RWPE1 (cell line): ENCODE measurements around the gene MOV10.

Experiments used
- CTCF ChIA-PET: fragments of 350-600 bp; sonication (Branson Sonifier 250); formaldehyde crosslinking; extraction: SDS; loops from one replicate; lab custom pipeline; 2021; lab: Yijun Ruan, JAX
- POLR2A ChIA-PET: fragments of 400-600 bp; formaldehyde crosslinking; extraction: SDS; loops from one replicate; lab custom pipeline; 2020; ENCODE audit warnings: antibody characterized with exemption; ENCODE audit not compliant: low non-redundant PET; lab: Yijun Ruan, JAX
- DNase-seq: peaks from one replicate; pipeline ENCODE4 v3.0.0; 2012; ENCODE audit warnings: low spot score
- H3K27ac ChIP-seq: fragments of 450-650 bp; 2 replicates; pipeline ENCODE4 v1.5.1; 2017
- CTCF ChIP-seq: fragments of 450-650 bp; conservative IDR thresholded peaks from 2 replicates; pipeline ENCODE4 v1.5.1; 2017; ENCODE audit warnings: low read depth, mild to moderate bottlenecking

The MOV10 gene

GRCh38 chr1:112672842-112673241, 1.6 kb upstream of the MOV10 start:
- no peak for TF ChIP-seq CTCF
- no peak overlapping the region for H3K27ac ChIP-seq
- POLR2A ChIA-PET: no interaction called here
- no peak for DNase-seq
- CTCF ChIA-PET: interaction anchor here (0.5 to 1.8 kb wide), 4 partner anchors 12 to 199 kb away, joined by 3 to 6 read pairs (median 4); no protein-coding TSS in a partner anchor

- DNase-seq: peak; percentile 20
- ChIA-PET CTCF (interaction anchor here (0.5 to 1.8 kb wide), 6 partner anchors 13 to 200 kb away, joined by 3 to 6 read pairs (median 4); no protein-coding TSS in a partner anchor), POLR2A (interaction anchor here (1.5 kb wide), 1 partner anchor 31 kb away, joined by 9 read pairs; no protein-coding TSS in a partner anchor)
- H3K27ac ChIP-seq: peak overlapping the region; percentile 88
- peak; percentile 67 for TF ChIP-seq CTCF
These were observed 643 bp upstream of the MOV10 start for GRCh38 chr1:112673592-112674439.

GRCh38 chr1:112674986-112675727, 698 bp downstream of the MOV10 start:
- ChIA-PET POLR2A (interaction anchor here (0.6 to 1.5 kb wide), 7 partner anchors 23 to 173 kb away, joined by 3 to 9 read pairs (median 4); partner anchors contain the start of gene RHOC), CTCF (interaction anchor here (0.7 to 1.0 kb wide), 3 partner anchors 33 to 173 kb away, joined by 3 to 5 read pairs (median 5); no protein-coding TSS in a partner anchor)
- TF ChIP-seq CTCF: peak; percentile 33
- H3K27ac ChIP-seq: peak overlapping the region; percentile 88
- peak; percentile 30 for DNase-seq

- TF ChIP-seq CTCF: no peak
- DNase-seq: no peak
- peak overlapping the region; percentile 88 for H3K27ac ChIP-seq
- ChIA-PET POLR2A (interaction anchor here (0.6 to 1.5 kb wide), 4 partner anchors 25 to 48 kb away, joined by 3 to 9 read pairs (median 4); partner anchors contain the start of gene RHOC), CTCF (no interaction called here)
These were observed 1.4 kb downstream of the MOV10 start for GRCh38 chr1:112675728-112676381.

GRCh38 chr1:112676543-112676942, 2.1 kb downstream of the MOV10 start:
- DNase-seq: no peak
- POLR2A ChIA-PET: no interaction called here
- CTCF ChIA-PET: no interaction called here
- no peak overlapping the region for H3K27ac ChIP-seq
- TF ChIP-seq CTCF: no peak
